Keratinocyte (primary cell): ENCODE data around the gene VAV1.
"Not testable (repeated sequence)": the region's sequence is repeated elsewhere in the genome, so short reads cannot be mapped to it uniquely, and the experiment has no call there.

Source experiments
- CTCF ChIP-seq, 3 experiments: IDR thresholded peaks in 1 of 3; conservative IDR thresholded peaks in 1 of 3; optimal IDR thresholded peaks in 1 of 3; 2 replicates in 2 of 3; 3 replicates in 1 of 3; pipeline versions ENCODE3 to v1.5.1; 2011; ENCODE audit warnings: low read length in 3 of 3, mild to moderate bottlenecking in 3 of 3, moderate library complexity in 2 of 3, control low read depth in 1 of 3, inconsistent platforms in 1 of 3; ENCODE audit not compliant: insufficient read depth in 2 of 3; ENCODE audit errors: extremely low read depth in 1 of 3
- EZH2 ChIP-seq: IDR thresholded peaks from one replicate; pipeline ENCODE4 v1.6.1; 2012; ENCODE audit warnings: inconsistent platforms, mild to moderate bottlenecking, low read length, moderate library complexity

- not testable (repeated sequence) for TF ChIP-seq CTCF (optimal IDR thresholded peaks at IDR 0.05 in 1 of 3, IDR thresholded peaks at IDR 0.05 in 1 of 3, conservative IDR thresholded peaks at IDR 0.05 in 1 of 3; ENCODE audit: extremely low read depth in 1 of 3, insufficient read depth in 2 of 3, low read length in 3 of 3); EZH2
These were observed 96.8 kb downstream of the VAV1 start for GRCh38 chr19:6869151-6869882.
